Epithelial cell of proximal tubule (primary cell): Measurements from ENCODE around the gene AVPR2. TPM values are rescaled to one million over a fixed set of nuclear protein-coding genes. Genes with fewer than 3 reads are reported as not detected.

Source experiments
- DNase-seq: peaks from one replicate; pipeline ENCODE4 v3.0.0-alpha.2; 2011; ENCODE audit warnings: low read depth
- H3K4me3 ChIP-seq: 2 replicates; pipeline ENCODE4 v1.5.1; 2011; ENCODE audit warnings: low read depth, mild to moderate bottlenecking, low read length
- CTCF ChIP-seq: conservative IDR thresholded peaks from 2 replicates; pipeline ENCODE4 v1.5.1; 2012; ENCODE audit warnings: low read depth, mild to moderate bottlenecking, low read length
- total RNA-seq: library from RNA; depleted of rRNA; stranded (reverse); fragments of >200 nt; gene quantifications from 2 replicates; pipeline ENCODE4 v1.2.3, GENCODE V29; 2015

AVPR2 gene
- total RNA-seq, 1 donor from 2014 or later: 1.4 TPM

- no peak for DNase-seq
- TF ChIP-seq CTCF: no peak
- no peak overlapping the region for H3K4me3 ChIP-seq
Observed at GRCh38 chrX:153863251-153863991, 41.1 kb upstream of the AVPR2 start.

GRCh38 chrX:153864101-153864500 is 40.4 kb upstream of the AVPR2 start:
- no peak overlapping the region for H3K4me3 ChIP-seq
- no peak for TF ChIP-seq CTCF
- DNase-seq: no peak

- no peak for TF ChIP-seq CTCF
- DNase-seq: no peak
- no peak overlapping the region for H3K4me3 ChIP-seq
Observed at GRCh38 chrX:153864561-153865320, 39.7 kb upstream of the AVPR2 start.

GRCh38 chrX:153865321-153865580 is 39.2 kb upstream of the AVPR2 start:
- H3K4me3 ChIP-seq: no peak overlapping the region
- DNase-seq: no peak
- TF ChIP-seq CTCF: no peak

- no peak for TF ChIP-seq CTCF
- no peak for DNase-seq
- H3K4me3 ChIP-seq: no peak overlapping the region
Observed at GRCh38 chrX:153865685-153866084, 38.8 kb upstream of the AVPR2 start.

- H3K4me3 ChIP-seq: no peak overlapping the region
- TF ChIP-seq CTCF: no peak
- no peak for DNase-seq
Observed at GRCh38 chrX:153866302-153867019, 38.0 kb upstream of the AVPR2 start.
